K562 (cell line): ENCODE results near the gene CCT3. TPM values are rescaled to one million over a fixed set of nuclear protein-coding genes. Genes with fewer than 3 reads are reported as not detected.

Experiments
- AFF1 ChIP-seq, 2 experiments: fragments of 450-650 bp; IDR thresholded peaks; 2 replicates each; pipeline ENCODE4 v1.6.1; 2018; ENCODE audit warnings: mild to moderate bottlenecking in 2 of 2, low read depth in 1 of 2; ENCODE audit not compliant: partially characterized antibody in 2 of 2
- BACH1 ChIP-seq: fragments of 200-800 bp; sonication (Bioruptor generic); IDR thresholded peaks from 2 replicates; pipeline ENCODE4 v1.6.1; 2016; ENCODE audit warnings: missing genetic modification characterization, missing compliant biosample characterization
- HIVEP1 ChIP-seq: fragments of 250-450 bp; sonication (Bioruptor Pico); IDR thresholded peaks from 2 replicates; pipeline ENCODE4 v1.4.0; 2020; ENCODE audit warnings: mild to moderate bottlenecking
- NFIX ChIP-seq: fragments of 250-450 bp; sonication (Bioruptor Pico); IDR thresholded peaks from 2 replicates; pipeline ENCODE4 v1.4.0; 2020; ENCODE audit warnings: low read depth, mild to moderate bottlenecking, moderate library complexity
- ZC3H8 ChIP-seq: fragments of 450-650 bp; IDR thresholded peaks from 2 replicates; pipeline ENCODE4 v1.6.1; 2017
- ZMIZ1 ChIP-seq, 2 experiments: fragments of 150-350 bp in 1 of 2; IDR thresholded peaks; 2 replicates each; pipeline ENCODE4 v1.6.1; 2012 to 2016; ENCODE audit warnings: low read depth in 2 of 2, low read length in 2 of 2, mild to moderate bottlenecking in 1 of 2, moderate library complexity in 1 of 2
- ZNF699 ChIP-seq: fragments of 250-450 bp; sonication (Bioruptor Pico); IDR thresholded peaks from 2 replicates; pipeline ENCODE4 v1.8.0; 2021; ENCODE audit warnings: mild to moderate bottlenecking, moderate library complexity; ENCODE audit not compliant: insufficient replicate concordance
- polyA plus RNA-seq, 8 experiments: library from polyadenylated mRNA; depleted of rRNA in 4 of 8; stranded (reverse) in 5 of 8; unstranded in 3 of 8; fragments of >200 nt; fragmentation: Nextera tagmentation in 2 of 8; fragmentation: Illumina TruSeq in 1 of 8; extraction: Ambion mirVana in 2 of 8; extraction: Trizol in 1 of 8; gene quantifications; 2 replicates each; pipeline versions ENCODE4 v1.2.1 to v1.2.3, GENCODE V29; 2011 to 2014; ENCODE audit warnings: inconsistent platforms in 1 of 8, missing spikeins in 1 of 8
- total RNA-seq, 7 experiments: library from RNA; depleted of rRNA in 6 of 7; stranded (reverse); fragments of >200 nt in 6 of 7; fragmentation: Illumina TruSeq in 2 of 7; extraction: Trizol in 2 of 7; gene quantifications; 2 replicates each; pipeline versions ENCODE4 v1.2.1 to v1.2.3, GENCODE V29; 2011 to 2021; ENCODE audit warnings: low replicate concordance in 1 of 7

The CCT3 gene
- total and polyA plus RNA-seq, 9 of the 15 experiments (the other 6 are each of a cell fraction or from before 2014, with no cell fraction given): 475 to 1,167 (median 610) TPM

GRCh38 chr1:156284757-156285156, 53.3 kb downstream of the CCT3 start (continued):
- TF ChIP-seq BACH1 (tag) (no peak), ZC3H8 (no peak), HIVEP1 (CRISPR knock-in tag) (no peak), ZNF699 (CRISPR knock-in tag) (no peak), NFIX (CRISPR knock-in tag) (no peak), ZMIZ1 (IDR thresholded peaks at IDR 0.05; ENCODE audit: low read depth in 2 of 2, low read length in 2 of 2) (no peak), AFF1 (IDR thresholded peaks at IDR 0.05; ENCODE audit: low read depth in 1 of 2, partially characterized antibody in 2 of 2) (no peak)
